ENCODE results near the gene SFI1.

The SFI1 gene

DNA sequence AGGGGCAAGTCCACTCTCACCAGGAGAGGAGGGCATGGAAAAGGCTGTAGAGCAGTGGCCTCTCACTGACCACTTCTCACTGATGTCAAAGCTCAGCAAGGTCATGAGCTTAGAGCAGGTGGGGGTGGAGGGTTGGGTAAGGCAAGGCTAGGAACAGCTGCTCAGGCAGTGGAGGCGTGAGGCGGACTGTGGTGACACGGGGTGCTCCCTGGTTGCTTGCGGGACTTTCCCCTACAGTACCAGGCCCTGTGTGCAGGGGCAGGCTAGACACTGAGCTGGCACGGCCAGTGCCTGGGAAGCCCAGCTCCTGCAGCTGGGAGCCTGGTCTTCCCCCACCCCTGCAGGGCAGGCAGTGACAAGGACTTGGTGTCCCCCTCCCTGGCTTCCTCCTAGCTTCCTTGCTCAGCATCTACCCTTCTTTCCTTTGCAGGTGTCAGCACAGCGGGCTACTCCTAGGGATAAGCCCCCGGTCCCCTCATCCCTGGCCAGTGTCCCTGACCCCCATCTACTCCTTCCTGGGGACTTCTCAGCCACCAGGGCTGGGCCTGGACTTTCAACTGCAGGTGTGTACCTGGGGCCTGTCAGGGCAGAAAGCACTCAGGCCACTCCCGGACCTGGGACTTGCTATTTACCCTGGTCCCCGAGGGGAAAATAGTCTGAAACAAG is 120.1 kb downstream of the SFI1 start (continued):
- TF ChIP-seq, protein P1, sequence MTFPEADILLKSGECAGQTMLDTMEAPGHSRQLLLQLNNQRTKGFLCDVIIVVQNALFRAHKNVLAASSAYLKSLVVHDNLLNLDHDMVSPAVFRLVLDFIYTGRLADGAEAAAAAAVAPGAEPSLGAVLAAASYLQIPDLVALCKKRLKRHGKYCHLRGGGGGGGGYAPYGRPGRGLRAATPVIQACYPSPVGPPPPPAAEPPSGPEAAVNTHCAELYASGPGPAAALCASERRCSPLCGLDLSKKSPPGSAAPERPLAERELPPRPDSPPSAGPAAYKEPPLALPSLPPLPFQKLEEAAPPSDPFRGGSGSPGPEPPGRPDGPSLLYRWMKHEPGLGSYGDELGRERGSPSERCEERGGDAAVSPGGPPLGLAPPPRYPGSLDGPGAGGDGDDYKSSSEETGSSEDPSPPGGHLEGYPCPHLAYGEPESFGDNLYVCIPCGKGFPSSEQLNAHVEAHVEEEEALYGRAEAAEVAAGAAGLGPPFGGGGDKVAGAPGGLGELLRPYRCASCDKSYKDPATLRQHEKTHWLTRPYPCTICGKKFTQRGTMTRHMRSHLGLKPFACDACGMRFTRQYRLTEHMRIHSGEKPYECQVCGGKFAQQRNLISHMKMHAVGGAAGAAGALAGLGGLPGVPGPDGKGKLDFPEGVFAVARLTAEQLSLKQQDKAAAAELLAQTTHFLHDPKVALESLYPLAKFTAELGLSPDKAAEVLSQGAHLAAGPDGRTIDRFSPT (tag by site-specific recombination; IDR thresholded peaks at IDR 0.05), result no peak
- TF ChIP-seq ZBTB17 (tag by site-specific recombination; IDR thresholded peaks at IDR 0.05) (no peak), ZNF132 (tag by site-specific recombination; IDR thresholded peaks at IDR 0.05; ENCODE audit: borderline replicate concordance) (no peak), GLIS1 (tag by site-specific recombination; IDR thresholded peaks at IDR 0.05) (no peak), ZNF140 (tag by site-specific recombination; IDR thresholded peaks at IDR 0.05) (no peak)

DNA sequence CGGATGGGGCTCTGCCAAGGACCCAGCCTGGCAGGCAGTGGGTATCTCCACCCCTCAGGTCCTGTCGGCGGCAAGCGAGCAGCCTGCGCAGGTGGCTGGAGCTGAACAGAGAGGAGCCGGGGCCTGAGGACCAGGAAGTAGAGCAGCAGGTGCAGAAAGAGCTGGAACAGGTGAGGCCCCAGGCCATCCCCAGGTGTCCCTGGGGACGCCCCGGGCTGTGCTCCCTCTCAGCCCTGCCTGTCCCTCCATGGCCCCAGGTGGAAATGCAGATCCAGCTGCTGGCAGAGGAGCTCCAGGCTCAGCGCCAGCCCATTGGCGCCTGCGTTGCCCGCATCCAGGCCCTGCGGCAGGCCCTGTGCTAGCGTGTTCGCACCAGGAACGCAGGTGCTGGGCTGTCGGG is 121.7 kb downstream of the SFI1 start:
- ChIA-PET CTCF (no interaction called here), POLR2A (interaction anchor here (0.6 to 1.9 kb wide), 2 partner anchors 12 to 32 kb away, joined by 3 to 9 read pairs; no protein-coding TSS in a partner anchor)
- Histone ChIP-seq H3K27ac (ENCODE audit: extremely low read depth, low read depth, low read length) (no peak overlapping the region), H3K9me3 (ENCODE audit: control insufficient read depth, insufficient read depth, low read depth, low read length) (no peaks in the 10 kb centered on the region), H3K36me3 (ENCODE audit: control insufficient read depth in 2 of 2, insufficient read depth in 1 of 2, low read length in 2 of 2) (peaks cover 0 to 68% of the 10 kb centered on the region in 2 experiments; a peak in 2 of 3 replicates), H3K4me1 (ENCODE audit: control insufficient read depth, insufficient read depth, low read length) (no peaks in the 10 kb centered on the region), H3K4me3 (ENCODE audit: low read depth, low read length) (no peak overlapping the region)
- TF ChIP-seq ZNF138 (tag by site-specific recombination; IDR thresholded peaks at IDR 0.05; ENCODE audit: borderline replicate concordance), result no peak
- TF ChIP-seq, protein P2, sequence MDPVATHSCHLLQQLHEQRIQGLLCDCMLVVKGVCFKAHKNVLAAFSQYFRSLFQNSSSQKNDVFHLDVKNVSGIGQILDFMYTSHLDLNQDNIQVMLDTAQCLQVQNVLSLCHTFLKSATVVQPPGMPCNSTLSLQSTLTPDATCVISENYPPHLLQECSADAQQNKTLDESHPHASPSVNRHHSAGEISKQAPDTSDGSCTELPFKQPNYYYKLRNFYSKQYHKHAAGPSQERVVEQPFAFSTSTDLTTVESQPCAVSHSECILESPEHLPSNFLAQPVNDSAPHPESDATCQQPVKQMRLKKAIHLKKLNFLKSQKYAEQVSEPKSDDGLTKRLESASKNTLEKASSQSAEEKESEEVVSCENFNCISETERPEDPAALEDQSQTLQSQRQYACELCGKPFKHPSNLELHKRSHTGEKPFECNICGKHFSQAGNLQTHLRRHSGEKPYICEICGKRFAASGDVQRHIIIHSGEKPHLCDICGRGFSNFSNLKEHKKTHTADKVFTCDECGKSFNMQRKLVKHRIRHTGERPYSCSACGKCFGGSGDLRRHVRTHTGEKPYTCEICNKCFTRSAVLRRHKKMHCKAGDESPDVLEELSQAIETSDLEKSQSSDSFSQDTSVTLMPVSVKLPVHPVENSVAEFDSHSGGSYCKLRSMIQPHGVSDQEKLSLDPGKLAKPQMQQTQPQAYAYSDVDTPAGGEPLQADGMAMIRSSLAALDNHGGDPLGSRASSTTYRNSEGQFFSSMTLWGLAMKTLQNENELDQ (tag by site-specific recombination; IDR thresholded peaks at IDR 0.05; ENCODE audit: low read depth), result no peak
- TF ChIP-seq YY1 (tag by site-specific recombination; IDR thresholded peaks at IDR 0.05), result no peak
- TF ChIP-seq, protein P3, sequence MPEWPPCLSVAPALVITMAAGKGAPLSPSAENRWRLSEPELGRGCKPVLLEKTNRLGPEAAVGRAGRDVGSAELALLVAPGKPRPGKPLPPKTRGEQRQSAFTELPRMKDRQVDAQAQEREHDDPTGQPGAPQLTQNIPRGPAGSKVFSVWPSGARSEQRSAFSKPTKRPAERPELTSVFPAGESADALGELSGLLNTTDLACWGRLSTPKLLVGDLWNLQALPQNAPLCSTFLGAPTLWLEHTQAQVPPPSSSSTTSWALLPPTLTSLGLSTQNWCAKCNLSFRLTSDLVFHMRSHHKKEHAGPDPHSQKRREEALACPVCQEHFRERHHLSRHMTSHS (tag by site-specific recombination; IDR thresholded peaks at IDR 0.05), result no peak
- TF ChIP-seq, protein P4, sequence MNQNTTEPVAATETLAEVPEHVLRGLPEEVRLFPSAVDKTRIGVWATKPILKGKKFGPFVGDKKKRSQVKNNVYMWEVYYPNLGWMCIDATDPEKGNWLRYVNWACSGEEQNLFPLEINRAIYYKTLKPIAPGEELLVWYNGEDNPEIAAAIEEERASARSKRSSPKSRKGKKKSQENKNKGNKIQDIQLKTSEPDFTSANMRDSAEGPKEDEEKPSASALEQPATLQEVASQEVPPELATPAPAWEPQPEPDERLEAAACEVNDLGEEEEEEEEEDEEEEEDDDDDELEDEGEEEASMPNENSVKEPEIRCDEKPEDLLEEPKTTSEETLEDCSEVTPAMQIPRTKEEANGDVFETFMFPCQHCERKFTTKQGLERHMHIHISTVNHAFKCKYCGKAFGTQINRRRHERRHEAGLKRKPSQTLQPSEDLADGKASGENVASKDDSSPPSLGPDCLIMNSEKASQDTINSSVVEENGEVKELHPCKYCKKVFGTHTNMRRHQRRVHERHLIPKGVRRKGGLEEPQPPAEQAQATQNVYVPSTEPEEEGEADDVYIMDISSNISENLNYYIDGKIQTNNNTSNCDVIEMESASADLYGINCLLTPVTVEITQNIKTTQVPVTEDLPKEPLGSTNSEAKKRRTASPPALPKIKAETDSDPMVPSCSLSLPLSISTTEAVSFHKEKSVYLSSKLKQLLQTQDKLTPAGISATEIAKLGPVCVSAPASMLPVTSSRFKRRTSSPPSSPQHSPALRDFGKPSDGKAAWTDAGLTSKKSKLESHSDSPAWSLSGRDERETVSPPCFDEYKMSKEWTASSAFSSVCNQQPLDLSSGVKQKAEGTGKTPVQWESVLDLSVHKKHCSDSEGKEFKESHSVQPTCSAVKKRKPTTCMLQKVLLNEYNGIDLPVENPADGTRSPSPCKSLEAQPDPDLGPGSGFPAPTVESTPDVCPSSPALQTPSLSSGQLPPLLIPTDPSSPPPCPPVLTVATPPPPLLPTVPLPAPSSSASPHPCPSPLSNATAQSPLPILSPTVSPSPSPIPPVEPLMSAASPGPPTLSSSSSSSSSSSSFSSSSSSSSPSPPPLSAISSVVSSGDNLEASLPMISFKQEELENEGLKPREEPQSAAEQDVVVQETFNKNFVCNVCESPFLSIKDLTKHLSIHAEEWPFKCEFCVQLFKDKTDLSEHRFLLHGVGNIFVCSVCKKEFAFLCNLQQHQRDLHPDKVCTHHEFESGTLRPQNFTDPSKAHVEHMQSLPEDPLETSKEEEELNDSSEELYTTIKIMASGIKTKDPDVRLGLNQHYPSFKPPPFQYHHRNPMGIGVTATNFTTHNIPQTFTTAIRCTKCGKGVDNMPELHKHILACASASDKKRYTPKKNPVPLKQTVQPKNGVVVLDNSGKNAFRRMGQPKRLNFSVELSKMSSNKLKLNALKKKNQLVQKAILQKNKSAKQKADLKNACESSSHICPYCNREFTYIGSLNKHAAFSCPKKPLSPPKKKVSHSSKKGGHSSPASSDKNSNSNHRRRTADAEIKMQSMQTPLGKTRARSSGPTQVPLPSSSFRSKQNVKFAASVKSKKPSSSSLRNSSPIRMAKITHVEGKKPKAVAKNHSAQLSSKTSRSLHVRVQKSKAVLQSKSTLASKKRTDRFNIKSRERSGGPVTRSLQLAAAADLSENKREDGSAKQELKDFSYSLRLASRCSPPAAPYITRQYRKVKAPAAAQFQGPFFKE (tag by site-specific recombination; IDR thresholded peaks at IDR 0.05; ENCODE audit: borderline replicate concordance), result no peak
- TF ChIP-seq ZNF302 (tag by site-specific recombination; IDR thresholded peaks at IDR 0.05; ENCODE audit: low read depth), result no peak
- TF ChIP-seq RBAK (tag by site-specific recombination; IDR thresholded peaks at IDR 0.05), result no peak
- no peak for TF ChIP-seq ZBTB48 (tag by site-specific recombination; IDR thresholded peaks at IDR 0.05)
- TF ChIP-seq ZNF202 (tag by site-specific recombination; IDR thresholded peaks at IDR 0.05; ENCODE audit: borderline replicate concordance), result no peak
- TF ChIP-seq, protein P5, sequence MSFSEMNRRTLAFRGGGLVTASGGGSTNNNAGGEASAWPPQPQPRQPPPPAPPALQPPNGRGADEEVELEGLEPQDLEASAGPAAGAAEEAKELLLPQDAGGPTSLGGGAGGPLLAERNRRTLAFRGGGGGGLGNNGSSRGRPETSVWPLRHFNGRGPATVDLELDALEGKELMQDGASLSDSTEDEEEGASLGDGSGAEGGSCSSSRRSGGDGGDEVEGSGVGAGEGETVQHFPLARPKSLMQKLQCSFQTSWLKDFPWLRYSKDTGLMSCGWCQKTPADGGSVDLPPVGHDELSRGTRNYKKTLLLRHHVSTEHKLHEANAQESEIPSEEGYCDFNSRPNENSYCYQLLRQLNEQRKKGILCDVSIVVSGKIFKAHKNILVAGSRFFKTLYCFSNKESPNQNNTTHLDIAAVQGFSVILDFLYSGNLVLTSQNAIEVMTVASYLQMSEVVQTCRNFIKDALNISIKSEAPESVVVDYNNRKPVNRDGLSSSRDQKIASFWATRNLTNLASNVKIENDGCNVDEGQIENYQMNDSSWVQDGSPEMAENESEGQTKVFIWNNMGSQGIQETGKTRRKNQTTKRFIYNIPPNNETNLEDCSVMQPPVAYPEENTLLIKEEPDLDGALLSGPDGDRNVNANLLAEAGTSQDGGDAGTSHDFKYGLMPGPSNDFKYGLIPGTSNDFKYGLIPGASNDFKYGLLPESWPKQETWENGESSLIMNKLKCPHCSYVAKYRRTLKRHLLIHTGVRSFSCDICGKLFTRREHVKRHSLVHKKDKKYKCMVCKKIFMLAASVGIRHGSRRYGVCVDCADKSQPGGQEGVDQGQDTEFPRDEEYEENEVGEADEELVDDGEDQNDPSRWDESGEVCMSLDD (tag by site-specific recombination; IDR thresholded peaks at IDR 0.05), result no peak
- no peak for TF ChIP-seq ZNF48 (tag by site-specific recombination; IDR thresholded peaks at IDR 0.05)
- no peak for TF ChIP-seq TRIM28 (IDR thresholded peaks at IDR 0.05; ENCODE audit: borderline replicate concordance, low read length)
- TF ChIP-seq, protein P6, sequence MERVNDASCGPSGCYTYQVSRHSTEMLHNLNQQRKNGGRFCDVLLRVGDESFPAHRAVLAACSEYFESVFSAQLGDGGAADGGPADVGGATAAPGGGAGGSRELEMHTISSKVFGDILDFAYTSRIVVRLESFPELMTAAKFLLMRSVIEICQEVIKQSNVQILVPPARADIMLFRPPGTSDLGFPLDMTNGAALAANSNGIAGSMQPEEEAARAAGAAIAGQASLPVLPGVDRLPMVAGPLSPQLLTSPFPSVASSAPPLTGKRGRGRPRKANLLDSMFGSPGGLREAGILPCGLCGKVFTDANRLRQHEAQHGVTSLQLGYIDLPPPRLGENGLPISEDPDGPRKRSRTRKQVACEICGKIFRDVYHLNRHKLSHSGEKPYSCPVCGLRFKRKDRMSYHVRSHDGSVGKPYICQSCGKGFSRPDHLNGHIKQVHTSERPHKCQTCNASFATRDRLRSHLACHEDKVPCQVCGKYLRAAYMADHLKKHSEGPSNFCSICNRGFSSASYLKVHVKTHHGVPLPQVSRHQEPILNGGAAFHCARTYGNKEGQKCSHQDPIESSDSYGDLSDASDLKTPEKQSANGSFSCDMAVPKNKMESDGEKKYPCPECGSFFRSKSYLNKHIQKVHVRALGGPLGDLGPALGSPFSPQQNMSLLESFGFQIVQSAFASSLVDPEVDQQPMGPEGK (tag by site-specific recombination; IDR thresholded peaks at IDR 0.05), result no peak
- TF ChIP-seq ZNF416 (tag by site-specific recombination; IDR thresholded peaks at IDR 0.05), result no peak
